Testis (tissue), 3 donors: ENCODE data around the gene SPRYD7. TPM values are rescaled to one million over a fixed set of nuclear protein-coding genes. Genes with fewer than 3 reads are reported as not detected.

ENCODE experiments used
- DNase-seq: peaks from one replicate; pipeline ENCODE4 v3.0.0-alpha.2; 2019
- H3K27ac ChIP-seq, 2 donors: fragments of 200-600 bp; sonication (generic); one replicate each; pipeline ENCODE4 v1.5.1; 2019
- H3K27me3 ChIP-seq: fragments of 200-600 bp; sonication (generic); one replicate; pipeline ENCODE4 v1.5.1; 2019
- H3K36me3 ChIP-seq: fragments of 200-600 bp; sonication (generic); one replicate; pipeline ENCODE4 v1.5.1; 2017; ENCODE audit warnings: low read depth; ENCODE audit errors: missing control alignments
- H3K4me1 ChIP-seq: fragments of 200-600 bp; sonication (generic); one replicate; pipeline ENCODE4 v1.5.1; 2019
- H3K4me3 ChIP-seq, 2 donors: fragments of 200-600 bp; sonication (generic); one replicate each; pipeline ENCODE4 v1.5.1; 2017 to 2019
- H3K9me3 ChIP-seq: fragments of 200-600 bp; sonication (generic); one replicate; pipeline ENCODE4 v1.5.1; 2017
- POLR2A ChIP-seq: fragments of 450-650 bp; IDR thresholded peaks from one replicate; pipeline ENCODE4 v1.6.1; 2017; ENCODE audit warnings: antibody characterized with exemption, mild to moderate bottlenecking, moderate library complexity
- WGBS, 2 donors: methylation state at CpG; one replicate each; pipeline ENCODE4 v1.1.5; 2018; 5-methylcytosine and 5-hydroxymethylcytosine counted together
- intact Hi-C: fragments of 100-400 bp; cut with DNase I; formaldehyde crosslinking; loops from one replicate; pipeline ENCODE4 v1.15.1; 2023; ENCODE audit warnings: low total_unique reads
- polyA plus RNA-seq: library from polyadenylated mRNA; stranded (reverse); fragments of 350-450 nt; fragmentation: Illumina TruSeq; extraction: RNeasy Lipid Tissue Mini Kit (QIAGEN cat#74804); gene quantifications from one replicate; pipeline ENCODE4 v1.2.3, GENCODE V29; 2014; ENCODE audit warnings: low read depth, low replicate concordance; ENCODE audit not compliant: insufficient read depth
- small RNA-seq, 2 donors: library from RNA; depleted of rRNA; stranded (forward); fragments of <200 nt; gene quantifications; one replicate each; pipeline ENCODE3, GENCODE V24; 2016
- total RNA-seq, 2 donors: library from RNA; depleted of rRNA; stranded (reverse); fragments of >200 nt; gene quantifications; one replicate each; pipeline ENCODE4 v1.2.3, GENCODE V29; 2016
- TF ChIP-seq, protein P1 (sequence below), 3 experiments: fragments of 450-650 bp in 2 of 3; fragments of 200-600 bp in 1 of 3; sonication (generic) in 1 of 3; IDR thresholded peaks; one replicate each; pipeline ENCODE4 v1.5.1; 2016 to 2019; ENCODE audit warnings: antibody characterized with exemption in 3 of 3, mild to moderate bottlenecking in 2 of 3, moderate library complexity in 1 of 3

SPRYD7 gene
- total and polyA plus RNA-seq, 3 donors from 2014 or later = 9.8 to 20.7 (median 10.3) TPM

DNA sequence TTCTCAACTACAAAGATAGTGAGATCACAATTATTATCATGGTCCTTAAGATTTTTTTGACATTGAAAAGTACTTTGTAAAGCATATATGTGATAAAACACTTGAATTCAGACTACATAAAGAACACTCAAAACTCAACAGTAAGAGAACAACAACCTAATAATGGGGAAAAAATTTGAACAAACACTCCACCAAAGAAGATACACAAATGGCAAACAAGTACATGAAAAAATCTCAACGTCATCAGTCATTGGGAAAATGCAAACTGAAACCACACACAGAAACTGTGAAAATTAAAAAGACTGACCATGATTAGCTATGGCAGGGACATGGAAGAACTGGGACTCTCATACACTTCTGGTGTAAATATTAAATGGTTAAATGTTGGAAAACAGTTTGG lies 70.9 kb downstream of the SPRYD7 start:
- WGBS, 2 donors = 41 to 82% methylated on average over 1 of the region's 1 CpG

DNA sequence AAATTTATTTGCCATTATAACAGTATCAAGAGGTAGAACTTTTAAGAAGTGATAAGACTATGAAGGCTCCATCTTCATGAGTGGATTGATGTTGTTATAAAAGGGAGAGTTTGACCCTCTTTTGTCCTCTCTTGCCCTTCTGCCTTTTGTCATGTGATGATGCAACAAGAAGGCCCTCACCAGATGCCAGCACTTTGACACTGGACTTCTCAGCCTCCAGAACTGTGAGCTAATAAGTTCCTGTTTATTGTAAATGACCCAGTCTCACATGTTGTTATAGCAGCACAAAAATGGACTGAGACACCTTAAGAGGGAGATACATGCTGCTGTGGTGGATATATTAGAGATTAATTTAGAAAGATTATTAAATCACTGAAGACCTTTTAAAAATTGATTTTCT lies 71.6 kb downstream of the SPRYD7 start:
- Histone ChIP-seq H3K27me3 (no peaks in the 10 kb centered on the region), H3K9me3 (no peaks in the 10 kb centered on the region), H3K27ac (no peak overlapping the region), H3K4me1 (no peaks in the 10 kb centered on the region), H3K4me3 (no peak overlapping the region), H3K36me3 (no peaks in the 10 kb centered on the region)
- DNase-seq = no peak
- no peak for TF ChIP-seq POLR2A
- TF ChIP-seq, protein P1, sequence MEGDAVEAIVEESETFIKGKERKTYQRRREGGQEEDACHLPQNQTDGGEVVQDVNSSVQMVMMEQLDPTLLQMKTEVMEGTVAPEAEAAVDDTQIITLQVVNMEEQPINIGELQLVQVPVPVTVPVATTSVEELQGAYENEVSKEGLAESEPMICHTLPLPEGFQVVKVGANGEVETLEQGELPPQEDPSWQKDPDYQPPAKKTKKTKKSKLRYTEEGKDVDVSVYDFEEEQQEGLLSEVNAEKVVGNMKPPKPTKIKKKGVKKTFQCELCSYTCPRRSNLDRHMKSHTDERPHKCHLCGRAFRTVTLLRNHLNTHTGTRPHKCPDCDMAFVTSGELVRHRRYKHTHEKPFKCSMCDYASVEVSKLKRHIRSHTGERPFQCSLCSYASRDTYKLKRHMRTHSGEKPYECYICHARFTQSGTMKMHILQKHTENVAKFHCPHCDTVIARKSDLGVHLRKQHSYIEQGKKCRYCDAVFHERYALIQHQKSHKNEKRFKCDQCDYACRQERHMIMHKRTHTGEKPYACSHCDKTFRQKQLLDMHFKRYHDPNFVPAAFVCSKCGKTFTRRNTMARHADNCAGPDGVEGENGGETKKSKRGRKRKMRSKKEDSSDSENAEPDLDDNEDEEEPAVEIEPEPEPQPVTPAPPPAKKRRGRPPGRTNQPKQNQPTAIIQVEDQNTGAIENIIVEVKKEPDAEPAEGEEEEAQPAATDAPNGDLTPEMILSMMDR (IDR thresholded peaks at IDR 0.05) = no peak
- intact Hi-C loops = no loop called here

More for the DNA sequence above, 70.9 kb downstream of the SPRYD7 start:
- no peak for DNase-seq
- Histone ChIP-seq H3K9me3 (no peaks in the 10 kb centered on the region), H3K36me3 (no peaks in the 10 kb centered on the region), H3K27ac (no peak overlapping the region), H3K4me3 (no peak overlapping the region), H3K27me3 (no peaks in the 10 kb centered on the region), H3K4me1 (no peaks in the 10 kb centered on the region)
- intact Hi-C loops = no loop called here
- no peak for TF ChIP-seq POLR2A
- TF ChIP-seq, protein P1 (IDR thresholded peaks at IDR 0.05) = no peak

Small RNA genes lying within 50 kb of the gene (small RNA-seq; reads per million reads assigned to genes)
- gene RNY4P30 (0 reads per million in 2 donors), gene RNY4P9 (0.19 to 0.92 reads per million in 2 donors)

Other genes with a start within 250 kb of the SPRYD7 start
- 10 to 100 TPM; 35.9 to 84.7 TPM for gene EBPL, start 244.9 kb downstream of the SPRYD7 start, total RNA-seq
- gene EBPL, start 244.9 kb downstream of the SPRYD7 start, polyA plus RNA-seq = 26.7 TPM
- 10 to 100 TPM; 39.4 to 51.3 TPM for gene KPNA3, start 143.7 kb downstream of the SPRYD7 start, total RNA-seq
- 46.5 TPM for gene KPNA3, start 143.7 kb downstream of the SPRYD7 start, polyA plus RNA-seq
- gene TRIM13, start 60.7 kb upstream of the SPRYD7 start, total RNA-seq = 10 to 100 TPM; 43.1 to 48.6 TPM
- 163 TPM for gene TRIM13, start 60.7 kb upstream of the SPRYD7 start, polyA plus RNA-seq
- gene KCNRG, start 79.1 kb upstream of the SPRYD7 start, total RNA-seq = 1 to 10 TPM; 1.1 to 3.1 TPM
- 2.9 TPM for gene KCNRG, start 79.1 kb upstream of the SPRYD7 start, polyA plus RNA-seq